Testis (tissue), 2 donors: ENCODE measurements around the gene MYBPC2.

Experiments
- CTCF ChIP-seq, 3 experiments: fragments of 450-650 bp in 2 of 3; fragments of 200-600 bp in 1 of 3; sonication (generic) in 1 of 3; IDR thresholded peaks; one replicate each; pipeline ENCODE4 v1.5.1; 2016 to 2019; ENCODE audit warnings: antibody characterized with exemption in 3 of 3, mild to moderate bottlenecking in 2 of 3, moderate library complexity in 1 of 3
- POLR2A ChIP-seq: fragments of 450-650 bp; IDR thresholded peaks from one replicate; pipeline ENCODE4 v1.6.1; 2017; ENCODE audit warnings: antibody characterized with exemption, mild to moderate bottlenecking, moderate library complexity

GRCh38 chr19:50447750-50448149 lies 15.1 kb downstream of the MYBPC2 start:
- TF ChIP-seq CTCF (IDR thresholded peaks at IDR 0.05) = no peak
- no peak for TF ChIP-seq POLR2A
